Activated naive CD4-positive, alpha-beta T cell treated with anti-CD3 and anti-CD28 coated beads, Interleukin-2, amount 50 U/mL, for 16 hours (primary cell): ENCODE results near the gene DDX31.

ENCODE experiments used
- DNase-seq: peaks from one replicate; pipeline ENCODE4 v3.0.0-alpha.2; 2020

DDX31 gene

DNA sequence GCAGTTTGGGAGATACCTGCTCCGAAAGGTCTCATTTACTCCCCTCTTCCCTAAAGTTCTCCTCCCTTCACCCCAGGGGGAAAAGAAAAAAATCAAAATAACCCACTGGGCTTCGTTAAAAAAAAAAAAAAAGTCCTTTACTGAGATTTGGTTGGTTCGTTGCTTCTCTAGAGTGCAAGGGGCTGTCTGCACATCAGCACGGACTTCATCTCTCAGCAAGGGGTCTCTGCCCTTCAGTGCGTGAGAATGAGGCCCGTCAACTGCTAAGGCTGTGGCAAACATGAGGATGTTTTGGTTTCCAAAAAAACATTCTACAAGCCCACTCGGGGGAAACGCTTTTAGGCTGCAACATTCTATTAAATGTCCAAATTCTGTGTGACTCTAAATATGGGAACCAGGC is 77.3 kb downstream of the DDX31 start:
- no peak for DNase-seq

DNA sequence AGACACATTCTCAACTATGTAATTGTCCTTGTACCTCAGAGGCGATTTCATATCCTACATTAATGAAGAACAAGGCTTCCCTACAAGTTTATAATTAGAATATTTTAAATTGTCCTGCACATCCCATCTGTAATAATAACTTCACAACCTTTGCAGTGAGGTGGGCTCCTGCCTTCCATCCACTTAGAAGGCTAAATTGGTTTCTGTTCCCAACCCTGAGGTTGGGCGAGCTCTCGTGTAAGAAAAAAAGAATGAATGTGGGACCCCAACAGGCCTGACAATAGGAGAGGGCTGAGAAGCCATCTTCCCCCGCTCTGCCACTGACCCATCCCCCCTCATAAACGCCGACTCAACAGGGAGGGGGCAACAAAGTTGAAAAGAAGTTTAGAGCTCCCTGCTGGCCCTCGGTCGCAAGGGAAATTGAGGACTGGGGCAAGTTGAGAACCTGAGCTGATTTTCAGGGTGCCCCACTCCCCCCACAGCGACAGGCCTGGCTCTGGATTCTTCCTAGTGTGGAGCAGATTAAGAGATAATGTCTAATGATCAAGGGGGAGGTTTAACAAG is 78.0 kb downstream of the DDX31 start:
- no peak for DNase-seq

DNA sequence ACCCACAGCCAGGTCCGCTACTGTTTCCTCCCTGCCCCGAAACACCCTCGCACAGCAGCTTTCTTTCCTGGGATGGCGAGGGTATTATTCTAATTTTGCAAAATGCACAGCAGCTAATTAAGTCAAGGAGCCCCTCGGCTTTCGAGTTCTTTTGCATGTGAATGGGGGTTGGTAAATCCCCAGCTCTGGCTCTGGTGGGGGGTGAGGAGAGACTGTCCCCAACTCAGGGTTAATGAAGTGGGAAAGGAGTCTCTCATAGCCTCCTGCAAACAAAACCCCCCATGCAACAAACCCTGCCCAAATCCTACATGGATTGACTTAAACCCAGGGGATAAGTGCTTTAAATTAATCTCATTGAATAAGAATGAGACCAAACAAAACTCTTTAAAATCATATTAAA is 78.5 kb downstream of the DDX31 start:
- DNase-seq = no peak

DNA sequence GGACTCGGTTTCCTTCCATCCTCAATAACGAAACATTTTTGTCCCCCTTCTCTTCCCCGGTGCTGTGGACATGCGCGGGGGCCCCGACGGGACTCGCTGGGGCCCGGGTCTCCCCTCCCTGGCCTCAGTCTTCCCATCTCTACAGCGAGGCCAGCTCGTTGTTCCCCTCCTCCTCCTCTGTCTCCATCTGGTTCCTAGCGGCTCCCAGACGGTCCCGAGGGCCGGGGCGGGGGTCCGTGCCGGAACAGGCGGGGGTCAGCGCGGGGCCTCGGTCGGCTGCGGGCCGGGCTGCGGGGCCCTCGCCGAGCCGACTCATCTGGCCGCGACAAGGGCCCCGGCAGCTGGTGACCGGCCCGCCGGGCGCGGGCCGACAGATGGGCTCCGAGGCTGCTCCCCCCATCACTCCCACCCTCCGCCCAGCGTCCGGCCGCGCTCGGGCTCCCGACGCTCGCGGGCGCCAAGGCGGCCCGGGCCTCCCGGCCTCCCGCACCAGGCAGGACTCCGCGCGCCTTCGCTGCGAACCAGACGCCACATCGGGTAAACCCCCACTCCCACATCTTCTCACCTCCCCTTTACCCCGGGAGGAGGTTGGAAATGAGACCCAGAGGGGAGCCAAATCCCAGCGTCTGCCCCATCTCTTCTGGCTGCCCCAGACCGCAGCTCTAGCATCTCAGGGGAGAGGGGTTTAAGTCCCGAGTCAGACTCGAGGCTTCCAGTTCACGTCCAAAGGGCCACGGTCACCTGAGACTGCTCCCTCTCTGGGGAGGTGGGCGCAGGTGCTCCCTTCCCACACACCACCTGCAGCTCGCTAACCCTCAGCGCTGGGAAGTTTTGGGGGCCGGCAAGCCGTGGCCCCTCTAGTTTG is 79.2 kb downstream of the DDX31 start:
- DNase-seq = no peak

DNA sequence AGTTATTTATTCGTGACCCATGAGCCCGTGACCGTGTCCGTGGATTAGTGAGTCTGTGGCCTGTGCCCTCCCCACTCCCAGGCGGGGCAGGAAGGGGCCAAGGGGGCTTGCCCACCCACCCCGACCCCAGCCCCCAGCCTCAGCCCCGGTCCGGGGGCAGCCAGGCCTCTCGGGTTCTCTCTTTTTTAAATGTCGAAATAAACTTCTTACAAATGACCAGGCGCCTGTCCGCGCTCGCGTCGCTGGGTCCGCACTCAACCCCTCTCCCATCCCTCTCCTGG is 79.8 kb downstream of the DDX31 start:
- DNase-seq = no peak

DNA sequence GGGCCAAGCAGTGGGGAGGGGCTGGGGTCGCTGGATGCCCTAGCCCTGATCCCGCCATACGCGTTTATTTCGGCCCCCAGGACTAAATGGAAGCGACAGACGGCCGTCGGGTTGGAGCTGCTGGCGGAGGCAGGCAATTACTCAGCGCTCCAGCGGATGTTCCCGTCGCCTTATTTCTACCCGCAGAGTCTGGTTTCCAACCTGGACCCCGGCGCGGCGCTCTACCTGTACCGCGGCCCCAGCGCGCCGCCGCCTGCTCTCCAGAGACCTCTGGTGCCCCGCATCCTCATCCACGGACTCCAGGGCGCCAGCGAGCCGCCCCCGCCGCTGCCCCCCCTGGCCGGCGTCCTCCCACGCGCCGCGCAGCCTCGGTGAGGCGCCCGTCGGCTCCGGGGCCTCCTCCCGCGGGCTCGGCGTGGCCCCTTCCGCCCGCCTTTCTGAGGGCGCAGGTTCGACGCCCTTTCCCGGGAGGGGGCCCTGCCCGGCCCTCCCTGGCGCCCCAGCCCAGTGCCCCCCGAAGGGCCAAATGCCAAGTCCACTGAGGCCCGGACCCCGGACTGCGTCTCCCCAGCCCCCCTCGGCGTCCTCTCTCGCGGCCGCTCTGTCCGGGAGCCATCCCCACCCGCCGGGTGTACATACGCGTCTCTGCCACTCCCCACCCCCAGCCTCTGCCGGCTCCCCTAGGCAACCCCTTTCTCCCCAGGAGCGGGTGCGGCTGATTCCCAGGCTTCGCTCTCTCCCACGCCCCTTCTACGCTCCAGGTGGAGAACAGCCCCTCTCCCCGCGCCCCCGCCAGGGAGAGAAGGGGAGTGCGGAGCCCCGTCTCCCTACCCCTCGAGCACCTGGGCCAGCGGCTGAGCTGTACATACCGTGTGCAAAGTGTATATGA is 80.4 kb downstream of the DDX31 start:
- no peak for DNase-seq

DNA sequence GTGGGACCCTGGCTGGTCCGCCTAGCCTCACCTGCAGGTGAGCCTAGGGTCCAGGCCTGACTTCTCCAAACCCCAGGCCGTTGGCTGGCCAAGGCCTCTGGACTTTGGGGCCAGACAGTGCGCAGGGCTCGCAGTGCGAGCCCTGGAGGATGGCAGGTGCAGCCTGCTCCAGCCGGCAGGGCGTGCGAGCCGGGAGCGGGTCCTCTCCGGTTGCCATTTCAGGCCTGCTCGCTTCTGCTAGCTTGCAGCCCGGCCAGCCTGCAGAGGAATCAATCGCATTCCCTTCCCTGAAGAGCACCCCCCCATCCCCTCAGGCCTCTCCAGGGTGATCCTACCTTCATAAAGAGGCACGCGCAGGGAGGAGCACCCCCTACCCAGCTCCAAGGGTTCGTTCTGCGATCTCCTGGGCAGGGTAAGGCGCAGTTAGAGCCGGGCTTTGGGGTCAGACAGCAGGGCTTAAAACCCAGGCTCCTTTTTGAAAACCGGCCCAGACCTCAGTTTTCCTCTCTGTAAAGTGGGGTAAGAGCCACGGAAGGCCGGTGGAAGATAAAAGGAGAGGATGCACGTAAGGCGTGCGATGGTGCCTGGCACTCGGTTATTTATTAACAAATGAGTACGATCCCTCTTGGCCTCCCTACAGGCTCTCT is 81.2 kb downstream of the DDX31 start:
- no peak for DNase-seq

DNA sequence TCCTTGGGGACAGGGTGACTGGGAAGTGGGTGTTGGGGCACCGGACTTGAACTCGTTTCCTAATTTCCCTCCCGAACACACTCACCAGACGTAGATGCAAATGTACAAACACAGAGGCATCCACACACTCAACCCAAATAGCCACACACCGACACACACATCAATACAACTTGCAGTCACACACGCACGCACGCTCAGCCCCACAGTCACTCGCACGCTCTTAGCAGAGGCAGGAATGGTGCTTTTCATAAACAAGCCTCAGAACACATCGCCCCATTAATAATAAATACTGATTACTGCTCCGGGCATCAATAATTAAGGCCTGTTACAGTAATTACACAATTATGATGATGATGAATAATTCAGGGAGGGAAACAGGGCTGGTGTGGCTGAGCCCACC is 81.7 kb downstream of the DDX31 start:
- no peak for DNase-seq

DNA sequence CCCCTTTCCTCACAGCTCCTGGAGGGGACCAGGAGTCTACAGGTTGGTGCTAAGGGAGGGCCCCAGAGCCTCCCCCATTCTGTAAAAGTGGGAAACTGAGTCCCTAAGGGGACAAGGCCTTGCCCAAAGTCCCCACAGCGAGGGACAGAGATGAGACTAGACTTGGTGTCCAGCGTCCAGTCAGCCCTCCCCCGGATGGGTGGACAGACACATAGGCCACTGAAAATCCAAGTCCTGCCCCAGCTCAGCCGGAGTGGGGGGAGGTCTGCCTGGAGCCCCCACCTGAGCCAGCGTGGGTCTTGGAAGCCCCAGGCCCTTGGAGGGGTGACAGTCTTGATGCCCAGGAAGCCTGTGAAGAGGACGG is 82.2 kb downstream of the DDX31 start:
- no peak for DNase-seq

DNA sequence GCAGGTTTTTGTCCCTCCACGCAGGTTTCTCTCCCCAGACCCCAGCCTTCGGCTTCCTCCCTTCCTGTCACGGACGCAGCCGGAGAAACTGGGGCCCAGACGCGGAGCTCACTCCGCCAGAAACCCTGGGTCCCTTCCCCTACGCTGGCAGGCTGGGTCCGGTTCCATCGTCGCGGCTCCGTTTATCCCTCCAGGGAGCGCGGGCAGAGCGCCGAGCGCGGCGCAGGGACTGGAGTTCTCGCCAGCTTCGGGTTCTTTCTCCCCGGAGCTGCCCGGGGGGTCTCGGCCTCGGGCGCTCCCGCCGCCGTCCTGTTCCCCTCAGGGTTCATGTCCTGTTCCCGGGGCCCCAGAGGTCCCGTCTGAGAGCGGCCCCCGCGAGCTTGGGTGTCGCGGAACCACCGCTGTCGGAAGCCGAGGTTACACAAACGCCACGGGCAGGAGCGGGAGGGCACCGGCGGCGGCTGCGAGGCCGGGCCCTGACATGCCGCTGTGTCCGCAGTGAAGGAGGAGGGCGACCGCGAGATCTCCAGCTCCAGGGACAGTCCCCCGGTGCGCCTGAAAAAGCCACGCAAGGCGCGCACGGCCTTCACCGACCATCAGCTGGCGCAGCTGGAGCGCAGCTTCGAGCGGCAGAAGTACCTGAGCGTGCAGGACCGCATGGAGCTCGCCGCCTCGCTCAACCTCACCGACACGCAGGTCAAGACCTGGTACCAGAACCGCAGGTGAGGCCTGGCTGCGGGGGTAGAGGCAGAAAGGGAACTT is 82.8 kb downstream of the DDX31 start:
- no peak for DNase-seq

DNA sequence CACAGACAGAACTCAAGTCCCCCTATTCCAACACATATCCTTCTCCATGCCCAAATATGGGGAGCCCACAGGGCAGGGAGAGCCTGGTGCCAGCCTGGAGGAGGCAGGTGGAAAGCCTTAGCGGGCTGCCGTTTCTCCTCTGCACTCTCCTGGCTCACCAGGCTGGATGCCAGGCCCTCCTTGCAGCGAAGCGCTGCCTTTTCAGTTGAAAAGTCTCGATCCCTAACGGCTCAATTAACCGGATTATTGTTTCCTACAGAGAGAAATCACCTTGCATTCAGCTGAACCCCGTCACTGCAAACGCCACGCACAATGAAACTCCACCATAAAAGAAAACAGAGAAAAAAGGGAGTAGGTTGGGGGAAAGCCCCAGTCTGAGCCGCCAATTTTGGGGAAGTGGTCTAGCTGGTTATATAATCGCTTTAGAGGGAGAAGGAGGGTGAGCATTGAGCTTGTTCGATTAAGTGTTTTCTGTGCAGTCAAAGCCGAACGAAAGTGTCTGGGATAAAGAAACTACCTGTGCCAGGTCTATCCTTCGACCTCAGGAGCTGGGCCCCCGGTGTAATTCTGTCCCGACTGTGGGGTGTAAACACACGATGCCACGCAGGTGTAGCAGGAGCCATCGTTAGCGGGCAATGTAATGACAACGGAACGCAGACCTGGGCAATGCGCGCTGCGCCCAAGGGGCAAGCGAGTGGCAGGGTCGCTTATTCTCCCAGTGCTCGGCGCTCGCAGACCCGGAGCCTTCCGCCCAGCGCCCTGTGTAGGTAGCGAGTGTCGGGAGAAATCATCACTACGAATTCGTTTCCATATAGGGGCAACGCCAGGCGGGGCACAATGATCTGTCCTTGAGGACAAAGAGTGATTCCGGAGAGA is 83.6 kb downstream of the DDX31 start:
- DNase-seq = no peak

DNA sequence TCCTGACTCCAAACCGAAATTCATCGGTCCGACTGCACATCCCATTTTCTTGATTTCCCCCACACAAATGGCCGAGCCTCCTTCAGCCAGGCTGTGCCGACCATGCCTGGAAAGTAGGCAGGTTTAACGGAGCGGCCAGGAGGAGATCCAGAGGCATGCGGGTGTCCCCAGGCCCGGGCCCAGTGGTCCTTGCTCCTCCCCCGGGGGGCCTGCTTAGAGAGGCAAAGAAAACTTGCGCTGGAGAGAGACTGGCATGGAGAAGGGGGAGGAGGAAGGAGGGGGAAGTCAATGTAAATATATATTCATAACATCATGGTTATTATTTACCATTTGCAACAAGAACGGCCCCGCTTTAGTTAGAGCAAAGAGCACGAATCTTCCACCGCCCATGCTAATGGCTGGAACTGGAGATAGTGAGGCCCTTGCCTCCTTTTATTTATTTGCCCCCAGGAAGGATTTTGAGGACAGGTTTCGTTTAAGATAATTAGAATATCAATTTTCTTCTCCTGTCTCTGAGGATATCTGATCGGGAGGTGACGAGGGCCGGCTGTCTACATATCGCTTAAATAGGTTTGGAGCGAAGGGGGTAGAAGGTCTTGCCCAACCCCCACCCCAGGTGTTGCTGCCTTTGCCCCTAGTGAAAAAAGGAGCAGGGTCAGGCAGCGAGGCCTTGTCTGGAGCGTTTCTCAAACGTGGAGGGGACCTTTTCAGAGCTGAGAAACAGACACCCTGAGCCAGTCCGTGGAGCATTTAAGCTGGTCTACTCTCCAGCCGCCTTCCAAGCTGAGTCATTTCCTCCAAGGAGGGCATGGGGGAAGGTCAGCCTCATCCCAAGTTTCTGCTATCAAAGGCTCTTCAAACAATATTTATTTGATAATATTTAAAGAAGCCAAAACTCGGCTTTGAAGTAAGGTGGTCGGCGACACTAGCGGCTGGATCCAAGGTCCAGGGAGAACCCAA is 84.9 kb downstream of the DDX31 start:
- no peak for DNase-seq

DNA sequence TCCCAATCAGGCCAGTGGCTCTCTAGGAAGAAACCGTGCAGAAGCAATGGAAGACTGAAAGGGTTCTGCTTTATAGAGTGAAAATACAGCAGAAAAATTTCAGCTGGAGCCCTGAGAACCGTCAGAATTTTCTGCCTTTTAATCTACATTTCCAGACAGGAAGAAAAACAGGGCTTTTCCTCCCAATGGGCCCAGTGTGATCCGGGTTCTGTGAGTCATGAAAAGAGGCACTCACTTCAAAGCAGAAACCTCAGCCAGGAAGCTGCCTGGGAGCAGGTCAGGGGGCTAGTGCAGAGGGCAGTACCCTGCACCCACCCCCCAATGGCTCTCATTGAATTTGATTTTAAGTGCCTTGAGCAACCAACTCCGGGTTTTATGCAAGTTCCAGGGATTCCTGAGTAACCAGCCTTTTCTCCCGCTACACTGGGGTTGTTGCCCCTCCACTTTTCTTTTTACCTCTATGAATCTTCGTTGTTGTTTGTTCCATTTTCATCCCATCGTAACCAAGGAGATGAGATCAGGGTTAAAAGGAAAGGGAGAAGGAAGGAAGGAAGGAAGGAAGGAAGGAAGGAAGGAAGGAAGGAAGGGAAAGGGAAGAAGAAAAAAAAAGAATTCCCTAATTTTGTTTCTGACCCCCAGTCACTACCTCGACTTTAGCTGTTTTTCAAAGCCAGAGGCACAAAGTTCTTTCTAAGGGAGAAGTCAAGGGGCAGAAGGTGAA is 86.0 kb downstream of the DDX31 start:
- no peak for DNase-seq

DNA sequence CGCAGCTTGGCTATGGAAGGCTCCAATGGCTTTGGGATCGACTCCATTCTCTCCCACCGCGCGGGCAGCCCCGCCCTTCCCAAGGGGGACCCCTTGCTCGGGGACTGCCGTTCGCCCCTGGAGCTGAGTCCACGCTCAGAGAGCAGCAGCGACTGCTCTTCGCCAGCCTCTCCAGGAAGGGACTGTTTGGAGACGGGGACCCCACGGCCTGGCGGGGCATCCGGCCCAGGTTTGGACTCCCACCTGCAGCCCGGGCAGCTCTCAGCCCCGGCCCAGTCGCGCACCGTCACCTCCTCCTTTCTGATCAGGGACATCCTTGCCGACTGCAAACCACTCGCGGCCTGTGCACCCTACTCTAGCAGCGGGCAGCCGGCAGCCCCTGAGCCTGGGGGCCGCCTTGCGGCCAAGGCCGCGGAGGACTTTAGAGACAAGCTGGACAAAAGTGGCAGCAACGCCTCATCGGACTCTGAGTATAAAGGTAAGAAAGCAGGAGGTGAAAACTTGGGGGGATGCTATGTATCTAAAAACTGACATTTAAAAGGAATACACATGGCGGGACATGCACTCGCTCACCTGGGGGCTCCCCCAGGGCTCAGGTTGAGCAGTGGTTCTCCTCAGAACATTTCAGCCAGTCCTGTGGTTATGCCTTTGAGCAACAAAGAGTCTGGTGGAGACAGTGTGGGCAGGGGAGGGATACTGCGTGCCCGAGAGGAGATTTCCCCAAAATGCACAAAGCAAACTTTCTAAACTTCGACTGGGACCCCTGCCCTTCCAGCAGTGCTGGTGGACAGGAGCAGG is 86.8 kb downstream of the DDX31 start:
- no peak for DNase-seq

DNA sequence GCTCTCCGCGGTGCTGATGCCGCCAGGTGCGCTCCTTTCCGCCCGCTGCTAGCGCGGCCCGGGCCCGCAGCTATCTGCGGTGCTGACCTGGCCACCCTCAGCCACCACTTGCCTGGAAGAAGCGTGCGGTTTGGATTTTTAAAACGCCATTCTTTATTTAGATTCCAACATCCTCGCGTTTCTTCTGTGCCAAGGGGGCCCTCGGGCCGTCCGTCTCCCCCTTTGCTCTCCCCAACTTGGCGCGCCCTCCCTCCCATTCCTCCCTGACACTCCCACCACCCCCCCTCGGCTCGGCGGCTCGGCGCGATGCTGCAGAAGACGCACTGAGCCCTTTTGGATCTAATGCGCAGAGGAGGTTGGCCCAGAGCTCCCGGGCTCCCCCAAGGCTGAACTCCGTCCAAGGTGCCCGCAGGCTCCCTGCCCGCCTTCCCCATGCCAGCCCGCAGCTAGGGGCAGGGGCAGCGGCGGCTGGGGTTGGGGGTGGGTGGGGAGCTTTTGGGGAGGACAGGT is 87.5 kb downstream of the DDX31 start, which contains the start of gene BARHL1:
BARHL1 (plus strand) TSS at position 331 of the 510 bp plus-strand sequence. CDS start 192 bp downstream, outside the sequence.
- no peak for DNase-seq

DNA sequence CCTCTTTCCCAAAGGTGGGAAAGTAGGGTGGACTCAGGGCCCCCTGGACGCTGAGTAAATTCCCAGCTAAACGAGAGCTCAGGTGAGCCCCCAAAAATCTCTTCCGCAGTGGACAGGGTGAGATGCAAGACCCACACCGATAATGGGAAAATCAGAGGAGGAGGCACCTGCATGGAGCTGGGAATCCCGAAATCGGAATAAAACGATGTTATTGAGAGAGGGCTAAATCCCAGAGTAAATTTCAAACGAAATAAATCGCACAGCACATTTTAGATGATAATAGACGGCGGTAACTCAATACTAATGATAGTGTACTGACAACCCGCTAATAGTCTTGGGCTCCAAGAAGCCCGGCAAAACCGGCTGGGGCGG is 90.4 kb downstream of the DDX31 start:
- no peak for DNase-seq

DNA sequence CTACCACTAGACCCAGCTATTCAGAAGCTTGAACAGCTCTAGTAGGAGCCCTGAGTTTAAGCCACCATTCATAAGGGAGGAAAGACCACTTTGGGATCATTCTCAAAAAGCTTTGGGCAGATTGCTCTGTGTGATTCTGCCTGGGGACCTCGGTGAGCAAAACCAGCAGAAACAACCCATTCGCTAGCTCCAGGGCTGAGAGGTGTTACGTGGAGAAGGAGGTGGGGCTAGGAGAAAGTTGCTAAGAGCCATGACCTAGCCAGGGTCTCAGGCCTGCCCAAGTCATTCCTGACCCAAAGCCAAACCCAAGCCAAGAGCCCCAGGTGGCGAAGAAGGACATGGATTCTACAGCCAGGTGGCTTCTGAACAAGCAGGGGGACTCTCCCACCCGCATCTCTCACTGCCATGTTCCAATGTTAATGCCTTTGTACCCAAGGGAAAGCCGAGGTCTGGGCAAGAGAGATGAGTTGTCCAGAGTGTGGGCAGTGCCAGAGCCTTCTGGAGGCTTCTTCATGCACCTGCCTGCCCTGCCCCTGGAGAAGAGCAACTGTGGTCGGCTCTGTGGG is 91.3 kb downstream of the DDX31 start:
- no peak for DNase-seq

DNA sequence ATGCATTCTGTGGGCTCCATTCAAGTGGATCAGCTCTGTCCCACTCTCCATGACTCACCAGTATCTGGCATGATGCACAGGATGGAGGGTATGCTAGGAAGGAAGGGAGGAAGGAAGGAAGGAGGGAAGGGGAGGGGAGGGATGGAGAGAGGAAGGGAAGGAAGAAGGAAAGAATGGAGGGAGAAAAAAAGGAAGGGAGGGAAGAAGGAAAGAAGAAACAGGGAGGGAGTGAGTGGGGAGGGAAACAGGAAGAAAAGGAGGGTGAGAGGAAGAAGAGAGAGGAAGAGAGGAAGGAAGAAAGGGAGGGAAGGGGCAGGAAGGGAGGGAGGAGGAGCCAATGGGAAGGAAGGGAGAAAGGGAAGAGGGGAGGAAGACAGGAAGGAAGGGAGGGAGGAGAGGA is 92.7 kb downstream of the DDX31 start:
- no peak for DNase-seq
